ENCODE data around the gene TERT. TPM values are rescaled to one million over a fixed set of nuclear protein-coding genes. Genes with fewer than 3 reads are reported as not detected.
"Not testable (repeated sequence)": the region's sequence is repeated elsewhere in the genome, so short reads cannot be mapped to it uniquely, and the experiment has no call there.

Gene TERT
- total RNA-seq, 1 experiment from 2014 or later, result 5.0 TPM

- Histone ChIP-seq H3K4me3 (no peak overlapping the region), H3K9me3 (replicated peaks) (peaks cover 23% of the 10 kb centered on the region), H3K36me3 (peaks cover 25% of the 10 kb centered on the region), H3K27me3 (replicated peaks) (peaks cover 39% of the 10 kb centered on the region), H3K4me1 (replicated peaks) (no peaks in the 10 kb centered on the region), H3K27ac (no peak overlapping the region)
- DNase-seq (ENCODE audit: low read depth in 1 of 2, low spot score in 2 of 2), result peak in 1 of 2 experiments; percentile 43
These were observed 3.2 kb downstream of the TERT start for GRCh38 chr5:1291611-1292080.

GRCh38 chr5:1290956-1291355, 3.9 kb downstream of the TERT start:
- not testable (repeated sequence) for DNase-seq (ENCODE audit: low read depth in 1 of 2, low spot score in 2 of 2); H3K4me1 ChIP-seq (replicated peaks); H3K4me3 ChIP-seq; H3K27ac ChIP-seq
- H3K36me3 ChIP-seq, result peaks cover 28% of the 10 kb centered on the region
- peaks cover 23% of the 10 kb centered on the region for H3K9me3 ChIP-seq (replicated peaks)
- H3K27me3 ChIP-seq (replicated peaks), result peaks cover 32% of the 10 kb centered on the region

DNA sequence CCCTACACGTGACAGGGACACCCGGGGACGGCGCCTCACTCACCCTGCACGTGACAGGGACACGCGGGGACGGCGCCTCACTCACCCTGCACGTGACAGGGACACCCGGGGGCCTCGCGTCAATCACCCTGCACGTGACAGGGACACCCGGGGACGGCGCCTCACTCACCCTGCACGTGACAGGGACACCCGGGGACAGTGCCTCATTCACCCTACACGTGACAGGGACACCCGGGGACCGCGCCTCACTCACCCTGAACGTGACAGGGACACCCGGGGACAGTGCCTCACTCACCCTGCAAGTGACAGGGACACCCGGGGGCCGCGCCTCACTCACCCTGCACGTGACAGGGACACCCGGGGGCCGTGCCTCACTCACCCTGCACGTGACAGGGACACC, 5.3 kb downstream of the TERT start:
- Histone ChIP-seq H3K27me3 (replicated peaks) (peaks cover 29% of the 10 kb centered on the region), H3K36me3 (peaks cover 32% of the 10 kb centered on the region), H3K9me3 (replicated peaks) (peaks cover 16% of the 10 kb centered on the region)
- not testable (repeated sequence) for H3K4me1 ChIP-seq (replicated peaks); H3K4me3 ChIP-seq; DNase-seq (ENCODE audit: low read depth in 1 of 2, low spot score in 2 of 2); H3K27ac ChIP-seq

DNA sequence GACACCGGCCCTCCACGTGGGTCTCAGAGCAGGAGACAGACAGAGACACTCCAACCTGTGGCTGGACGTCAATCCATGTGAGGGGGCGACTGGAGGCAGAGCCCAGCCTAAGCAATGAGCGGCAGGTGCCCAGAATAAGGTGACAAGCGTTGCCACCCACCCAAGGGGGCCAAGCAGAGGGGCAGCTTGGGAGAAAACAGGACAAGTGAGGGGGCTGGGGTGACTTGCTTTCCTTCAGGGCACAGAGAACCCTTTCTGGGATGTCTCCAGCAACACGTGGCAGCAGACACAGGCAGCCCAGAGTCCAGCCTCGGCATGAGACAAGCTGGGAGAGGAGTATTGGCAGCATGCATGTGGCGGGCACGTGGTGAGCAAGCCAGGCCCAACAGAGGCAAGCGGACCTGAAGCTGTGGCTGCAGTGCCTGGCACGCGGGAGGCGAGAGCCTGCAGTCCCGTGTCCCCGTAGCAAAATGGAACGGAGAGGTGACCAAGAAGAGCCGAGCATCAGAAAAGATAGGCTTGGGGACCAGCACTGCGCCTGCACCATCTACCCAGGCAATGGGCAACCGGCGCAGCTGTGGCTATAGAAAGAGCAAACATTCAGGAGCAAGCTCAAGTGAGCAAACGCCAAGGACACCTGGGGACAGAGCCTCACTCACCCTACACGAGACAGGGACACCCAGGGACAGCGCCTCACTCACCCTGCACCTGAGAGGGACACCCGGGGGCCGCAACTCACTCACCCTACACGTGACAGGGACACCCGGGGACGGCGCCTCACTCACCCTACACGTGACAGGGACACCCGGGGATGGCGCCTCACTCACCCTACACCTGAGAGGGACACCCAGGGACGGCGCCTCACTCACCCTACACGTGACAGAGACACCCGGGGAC, 6.2 kb downstream of the TERT start:
- Histone ChIP-seq H3K27ac (no peak overlapping the region), H3K4me3 (no peak overlapping the region), H3K27me3 (replicated peaks) (peaks cover 20% of the 10 kb centered on the region), H3K36me3 (peaks cover 24% of the 10 kb centered on the region), H3K4me1 (replicated peaks) (no peaks in the 10 kb centered on the region), H3K9me3 (replicated peaks) (peaks cover 8% of the 10 kb centered on the region)
- no peak for DNase-seq (ENCODE audit: low read depth in 1 of 2, low spot score in 2 of 2)

- no peak overlapping the region for H3K27ac ChIP-seq
These were observed 9.0 kb downstream of the TERT start for GRCh38 chr5:1285883-1286291.

DNA sequence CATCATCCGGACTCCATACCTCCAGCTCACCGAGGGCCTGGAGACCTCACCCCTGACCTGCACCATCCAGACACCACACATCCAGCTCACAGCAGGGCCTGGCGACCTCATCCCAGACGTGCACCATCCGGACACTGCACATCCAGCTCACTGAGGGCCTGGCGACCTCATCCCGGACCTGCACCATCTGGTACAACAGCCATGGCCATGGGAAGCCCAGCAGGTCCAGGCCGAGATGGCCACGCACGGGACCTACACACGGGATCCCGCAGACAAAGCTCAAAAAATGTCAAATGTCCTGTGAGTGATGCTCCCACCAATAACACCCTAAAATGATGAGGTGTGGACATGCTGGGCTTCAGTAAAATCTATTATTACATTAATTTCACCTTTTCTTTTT, 9.7 kb downstream of the TERT start:
- Histone ChIP-seq H3K27me3 (replicated peaks) (peaks cover 24% of the 10 kb centered on the region), H3K4me3 (no peak overlapping the region), H3K9me3 (replicated peaks) (peaks cover 6% of the 10 kb centered on the region; the same call in 1 of the 2 replicates), H3K4me1 (replicated peaks) (no peaks in the 10 kb centered on the region), H3K36me3 (peaks cover 18% of the 10 kb centered on the region), H3K27ac (no peak overlapping the region)
- peak in 1 of 2 experiments; percentile 52 for DNase-seq (ENCODE audit: low read depth in 1 of 2, low spot score in 2 of 2)

More at GRCh38 chr5:1285883-1286291, 9.0 kb downstream of the TERT start:
- H3K27me3 ChIP-seq (replicated peaks), result peaks cover 19% of the 10 kb centered on the region
- peak in 1 of 2 experiments; percentile 53 for DNase-seq (ENCODE audit: low read depth in 1 of 2, low spot score in 2 of 2)
- peaks cover 5% of the 10 kb centered on the region; the same call in 1 of the 2 replicates for H3K9me3 ChIP-seq (replicated peaks)
- H3K4me3 ChIP-seq, result no peak overlapping the region
- H3K36me3 ChIP-seq, result peaks cover 12% of the 10 kb centered on the region
- no peaks in the 10 kb centered on the region for H3K4me1 ChIP-seq (replicated peaks)

- not testable (repeated sequence) for H3K27ac ChIP-seq; H3K4me1 ChIP-seq (replicated peaks); H3K4me3 ChIP-seq; DNase-seq (ENCODE audit: low read depth in 1 of 2, low spot score in 2 of 2)
- peaks cover 25% of the 10 kb centered on the region for H3K36me3 ChIP-seq
- peaks cover 28% of the 10 kb centered on the region for H3K27me3 ChIP-seq (replicated peaks)
- H3K9me3 ChIP-seq (replicated peaks), result peaks cover 11% of the 10 kb centered on the region; the same call in 1 of the 2 replicates
These were observed 10.4 kb downstream of the TERT start for GRCh38 chr5:1284336-1284970.

- H3K27ac ChIP-seq; H3K9me3 ChIP-seq (replicated peaks); H3K4me3 ChIP-seq; DNase-seq (ENCODE audit: low read depth in 1 of 2, low spot score in 2 of 2); H3K4me1 ChIP-seq (replicated peaks): not testable (repeated sequence)
- H3K36me3 ChIP-seq, result peaks cover 29% of the 10 kb centered on the region
- H3K27me3 ChIP-seq (replicated peaks), result peaks cover 28% of the 10 kb centered on the region
These were observed 11.2 kb downstream of the TERT start for GRCh38 chr5:1283729-1284041.

DNA sequence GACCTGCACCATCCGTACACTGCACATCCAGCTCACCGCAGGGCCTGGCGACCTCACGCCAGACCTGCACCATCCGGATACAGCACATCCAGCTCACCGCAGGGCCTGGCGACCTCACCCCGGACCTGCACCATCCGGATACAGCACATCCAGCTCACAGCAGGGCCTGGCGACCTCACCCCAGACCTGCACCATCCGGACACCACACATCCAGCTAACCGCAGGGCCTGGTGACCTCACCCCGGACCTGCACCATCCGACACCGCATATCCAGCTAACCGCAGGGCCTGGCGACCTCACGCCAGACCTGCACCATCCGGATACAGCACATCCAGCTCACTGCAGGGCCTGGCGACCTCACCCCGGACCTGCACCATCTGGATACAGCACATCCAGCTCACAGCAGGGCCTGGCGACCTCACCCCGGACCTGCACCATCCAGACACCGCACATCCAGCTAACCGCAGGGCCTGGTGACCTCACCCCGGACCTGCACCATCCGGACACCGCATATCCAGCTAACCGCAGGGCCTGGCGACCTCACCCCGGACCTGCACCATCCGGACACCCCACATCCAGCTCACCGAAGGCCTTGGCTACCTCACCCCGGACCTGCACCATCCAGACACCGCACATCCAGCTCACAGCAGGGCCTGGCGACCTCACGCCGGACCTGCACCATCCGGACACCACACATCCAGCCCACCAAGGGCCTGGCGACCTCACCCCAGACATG, 11.7 kb downstream of the TERT start:
- DNase-seq (ENCODE audit: low read depth in 1 of 2, low spot score in 2 of 2); H3K9me3 ChIP-seq (replicated peaks); H3K4me3 ChIP-seq; H3K27ac ChIP-seq; H3K4me1 ChIP-seq (replicated peaks): not testable (repeated sequence)
- Histone ChIP-seq H3K27me3 (replicated peaks) (peaks cover 28% of the 10 kb centered on the region), H3K36me3 (peaks cover 27% of the 10 kb centered on the region)

GRCh38 chr5:1282131-1282992, 12.5 kb downstream of the TERT start:
- H3K4me1 ChIP-seq (replicated peaks), result no peaks in the 10 kb centered on the region
- no peak overlapping the region for H3K27ac ChIP-seq
- H3K9me3 ChIP-seq (replicated peaks), result peaks cover 6% of the 10 kb centered on the region; the same call in 1 of the 2 replicates
- H3K36me3 ChIP-seq, result peaks cover 30% of the 10 kb centered on the region
- H3K27me3 ChIP-seq (replicated peaks), result peaks cover 24% of the 10 kb centered on the region
- no peak overlapping the region for H3K4me3 ChIP-seq
- peak in 1 of 2 experiments; percentile 45 for DNase-seq (ENCODE audit: low read depth in 1 of 2, low spot score in 2 of 2)

GRCh38 chr5:1281038-1281882, 13.6 kb downstream of the TERT start:
- no peak for DNase-seq (ENCODE audit: low read depth in 1 of 2, low spot score in 2 of 2)
- no peak overlapping the region for H3K27ac ChIP-seq
- peaks cover 30% of the 10 kb centered on the region for H3K36me3 ChIP-seq
- no peak overlapping the region for H3K4me3 ChIP-seq
- peaks cover 24% of the 10 kb centered on the region for H3K27me3 ChIP-seq (replicated peaks)
- H3K9me3 ChIP-seq (replicated peaks), result peaks cover 6% of the 10 kb centered on the region; the same call in 1 of the 2 replicates
- no peaks in the 10 kb centered on the region for H3K4me1 ChIP-seq (replicated peaks)
